Measurements from ENCODE around the gene RAMP3. TPM values are rescaled to one million over a fixed set of nuclear protein-coding genes. Genes with fewer than 3 reads are reported as not detected.
A peak's percentile ranks its signal among the peaks of the same experiment; 100 is the strongest.

RAMP3 gene
- total RNA-seq, 4 donors from 2014 or later, result 9.6 to 39.3 (median 33.2) TPM

DNA sequence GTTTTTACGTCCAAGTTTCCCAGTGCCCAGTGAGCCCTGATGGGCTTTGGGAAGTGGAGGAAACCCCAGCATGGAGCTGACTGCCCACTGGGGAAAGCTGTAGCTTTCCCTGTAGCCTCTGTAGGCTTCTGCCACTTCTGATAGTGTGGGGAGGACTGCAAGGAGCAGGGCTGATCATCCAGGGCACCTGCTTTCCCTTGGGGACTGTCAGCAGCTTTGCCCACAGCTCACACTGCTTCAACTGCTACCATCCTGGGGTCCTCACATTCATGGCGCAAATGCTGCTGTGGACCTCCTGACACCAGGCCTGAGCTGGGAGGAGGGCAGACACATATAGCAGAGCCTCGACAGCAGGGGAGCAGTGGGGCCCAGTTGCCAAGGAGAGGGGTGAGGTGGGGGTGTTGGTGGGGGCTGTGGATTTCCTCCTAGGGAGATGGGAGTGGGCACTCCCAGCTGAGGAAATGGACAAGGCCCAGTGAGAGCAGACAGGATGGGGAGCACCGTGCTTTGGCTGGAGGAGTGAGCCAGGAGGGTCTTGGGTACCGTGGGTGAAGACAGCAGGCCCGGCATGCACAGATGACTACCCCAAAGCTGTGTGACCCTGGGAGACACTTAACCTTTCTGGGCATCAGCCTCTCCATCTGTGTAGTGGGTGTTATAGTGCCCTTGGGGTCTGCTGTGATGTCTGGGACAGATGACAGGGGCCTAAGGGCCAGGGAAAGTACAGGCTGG, 16.2 kb downstream of the RAMP3 start:
- no peaks in the 10 kb centered on the region for H3K27me3 ChIP-seq
- in situ Hi-C loops (cut with MboI; ENCODE audit: low sequenced_read_pairs in 4 of 4) (loop anchor here (25.0 kb wide), 1 partner anchor 689 kb away; the partner anchor contains the start of gene CCDC201 (in 4 of the 4)), intact Hi-C loops (cut with DNase I; ENCODE audit: low total_unique reads) (no loop called here)
- no peak for ATAC-seq
- H3K4me1 ChIP-seq, result no peaks in the 10 kb centered on the region
- H3K4me3 ChIP-seq, result no peak overlapping the region
- TF ChIP-seq POLR2A (IDR thresholded peaks at IDR 0.05) (no peak), CTCF (IDR thresholded peaks at IDR 0.05 in 4 of 5, conservative IDR thresholded peaks at IDR 0.05 in 1 of 5) (no peak)
- H3K36me3 ChIP-seq, result no peaks in the 10 kb centered on the region
- H3K27ac ChIP-seq, result no peak overlapping the region
- H3K9me3 ChIP-seq, result no peaks in the 10 kb centered on the region
- no peak for DNase-seq

- intact Hi-C loops (cut with DNase I; ENCODE audit: low total_unique reads) (no loop called here), in situ Hi-C loops (cut with MboI; ENCODE audit: low sequenced_read_pairs in 4 of 4) (loop anchor here (25.0 kb wide), 1 partner anchor 688 kb away; the partner anchor contains the start of gene CCDC201 (in 4 of the 4))
- no peaks in the 10 kb centered on the region for H3K9me3 ChIP-seq
- no peaks in the 10 kb centered on the region for H3K36me3 ChIP-seq
- no peak overlapping the region for H3K27ac ChIP-seq
- no peak overlapping the region for H3K4me3 ChIP-seq
- H3K27me3 ChIP-seq, result no peaks in the 10 kb centered on the region
- DNase-seq (no peak), ATAC-seq (no peak)
- H3K4me1 ChIP-seq, result no peaks in the 10 kb centered on the region
- no peak for TF ChIP-seq CTCF (IDR thresholded peaks at IDR 0.05 in 4 of 5, conservative IDR thresholded peaks at IDR 0.05 in 1 of 5)
- no peak for TF ChIP-seq POLR2A (IDR thresholded peaks at IDR 0.05)
Observed at GRCh38 chr7:45174328-45174610, 16.7 kb downstream of the RAMP3 start.

GRCh38 chr7:45174966-45175765, 17.6 kb downstream of the RAMP3 start:
- TF ChIP-seq POLR2A (IDR thresholded peaks at IDR 0.05) (no peak), CTCF (IDR thresholded peaks at IDR 0.05 in 4 of 5, conservative IDR thresholded peaks at IDR 0.05 in 1 of 5) (no peak)
- DNase-seq (no peak), ATAC-seq (no peak)
- Histone ChIP-seq H3K9me3 (no peaks in the 10 kb centered on the region), H3K4me3 (no peak overlapping the region), H3K27ac (no peak overlapping the region), H3K4me1 (no peaks in the 10 kb centered on the region), H3K36me3 (no peaks in the 10 kb centered on the region), H3K27me3 (no peaks in the 10 kb centered on the region)
- intact Hi-C loops (cut with DNase I; ENCODE audit: low total_unique reads) (no loop called here), in situ Hi-C loops (cut with MboI; ENCODE audit: low sequenced_read_pairs in 4 of 4) (loop anchor here (25.0 kb wide), 1 partner anchor 687 kb away; the partner anchor contains the start of gene CCDC201 (in 4 of the 4))

DNA sequence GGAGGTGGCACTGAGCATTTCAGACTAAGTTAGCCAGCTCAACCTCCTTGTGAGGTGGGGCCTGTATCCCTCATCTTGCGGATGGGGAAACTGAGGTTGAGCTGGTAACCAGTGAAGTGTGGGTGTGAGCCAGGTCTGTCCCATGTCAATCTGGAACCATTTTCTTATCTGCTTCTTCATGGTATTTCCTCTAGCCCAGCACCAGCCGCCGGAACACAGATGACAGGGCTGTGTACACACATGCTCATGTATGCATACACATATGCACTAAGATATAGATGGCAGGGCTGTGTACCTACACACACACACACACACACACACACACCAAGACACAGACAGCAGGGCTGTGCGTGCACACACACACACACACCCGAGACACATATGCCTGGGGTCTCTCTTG, 18.5 kb downstream of the RAMP3 start:
- ATAC-seq (no peak), DNase-seq (peak in 1 of 2 donors; percentile 1)
- Histone ChIP-seq H3K36me3 (no peaks in the 10 kb centered on the region), H3K9me3 (no peaks in the 10 kb centered on the region), H3K4me1 (no peaks in the 10 kb centered on the region), H3K27ac (no peak overlapping the region), H3K4me3 (no peak overlapping the region), H3K27me3 (no peaks in the 10 kb centered on the region)
- in situ Hi-C loops (cut with MboI; ENCODE audit: low sequenced_read_pairs in 4 of 4) (no loop called here), intact Hi-C loops (cut with DNase I; ENCODE audit: low total_unique reads) (no loop called here)
- no peak for TF ChIP-seq POLR2A (IDR thresholded peaks at IDR 0.05)
- TF ChIP-seq CTCF (IDR thresholded peaks at IDR 0.05 in 4 of 5, conservative IDR thresholded peaks at IDR 0.05 in 1 of 5), result no peak
